Hematopoietic multipotent progenitor cell treated with erythropoietin and hydrocortisone succinate and interleukin-3 and kit ligand, for 4 days (in vitro differentiated cells): ENCODE data around the gene IQSEC1.

ENCODE experiments used
- DNase-seq: peaks from one replicate; pipeline ENCODE4 v3.0.0-alpha.2; 2015

The IQSEC1 gene

GRCh38 chr3:13025778-13026518 lies 47.3 kb downstream of the IQSEC1 start:
- no peak for DNase-seq

GRCh38 chr3:13025090-13025489 lies 48.1 kb downstream of the IQSEC1 start:
- DNase-seq: no peak

GRCh38 chr3:13024765-13025065 lies 48.5 kb downstream of the IQSEC1 start:
- no peak for DNase-seq

GRCh38 chr3:13023971-13024764 lies 49.1 kb downstream of the IQSEC1 start:
- DNase-seq: no peak

- DNase-seq: no peak
These were observed 49.8 kb downstream of the IQSEC1 start for GRCh38 chr3:13023235-13023970.

DNA sequence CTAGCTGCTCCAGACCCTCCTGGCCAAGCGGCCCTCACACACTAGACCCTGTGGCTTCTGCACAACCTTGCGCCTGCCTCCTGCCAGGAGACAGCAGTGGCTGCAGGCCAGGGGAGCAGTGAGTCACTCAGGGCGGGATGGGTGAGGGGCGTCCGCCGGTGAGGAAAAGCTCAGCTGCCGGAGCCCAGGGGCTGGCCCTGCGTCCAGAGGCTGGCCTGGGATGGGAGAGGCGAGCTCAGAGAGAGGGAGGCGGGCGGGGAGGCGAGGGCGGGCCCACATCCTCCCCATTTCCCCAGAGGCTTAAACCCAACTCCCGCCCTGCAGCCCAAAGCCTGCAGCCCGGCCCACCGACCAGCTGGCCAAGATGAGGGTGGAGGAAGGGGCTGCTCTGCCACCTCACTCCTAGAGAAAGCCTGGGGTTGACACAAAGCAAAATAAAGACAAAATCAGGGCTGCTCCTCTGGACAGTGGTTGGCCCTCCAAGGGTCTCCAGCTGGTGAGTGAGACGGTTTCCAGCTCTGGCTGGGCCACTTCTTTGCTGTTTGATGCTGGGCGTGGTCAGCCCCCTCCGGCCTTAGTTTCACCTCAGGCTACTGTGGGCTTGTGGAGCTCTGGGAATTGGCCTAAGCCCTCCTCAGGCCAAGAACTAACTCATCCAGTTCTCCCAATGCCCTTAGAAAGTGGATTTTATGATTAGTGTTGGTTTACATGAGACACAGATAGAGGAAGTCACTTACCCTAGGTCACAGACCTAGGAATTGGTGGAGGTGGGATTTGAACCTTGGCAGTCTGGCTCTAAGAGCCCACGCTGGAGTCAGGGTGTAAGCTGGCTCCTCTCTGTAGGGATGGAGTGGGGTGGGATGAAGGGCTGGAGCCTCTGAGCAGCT lies 50.6 kb downstream of the IQSEC1 start:
- DNase-seq: no peak

DNA sequence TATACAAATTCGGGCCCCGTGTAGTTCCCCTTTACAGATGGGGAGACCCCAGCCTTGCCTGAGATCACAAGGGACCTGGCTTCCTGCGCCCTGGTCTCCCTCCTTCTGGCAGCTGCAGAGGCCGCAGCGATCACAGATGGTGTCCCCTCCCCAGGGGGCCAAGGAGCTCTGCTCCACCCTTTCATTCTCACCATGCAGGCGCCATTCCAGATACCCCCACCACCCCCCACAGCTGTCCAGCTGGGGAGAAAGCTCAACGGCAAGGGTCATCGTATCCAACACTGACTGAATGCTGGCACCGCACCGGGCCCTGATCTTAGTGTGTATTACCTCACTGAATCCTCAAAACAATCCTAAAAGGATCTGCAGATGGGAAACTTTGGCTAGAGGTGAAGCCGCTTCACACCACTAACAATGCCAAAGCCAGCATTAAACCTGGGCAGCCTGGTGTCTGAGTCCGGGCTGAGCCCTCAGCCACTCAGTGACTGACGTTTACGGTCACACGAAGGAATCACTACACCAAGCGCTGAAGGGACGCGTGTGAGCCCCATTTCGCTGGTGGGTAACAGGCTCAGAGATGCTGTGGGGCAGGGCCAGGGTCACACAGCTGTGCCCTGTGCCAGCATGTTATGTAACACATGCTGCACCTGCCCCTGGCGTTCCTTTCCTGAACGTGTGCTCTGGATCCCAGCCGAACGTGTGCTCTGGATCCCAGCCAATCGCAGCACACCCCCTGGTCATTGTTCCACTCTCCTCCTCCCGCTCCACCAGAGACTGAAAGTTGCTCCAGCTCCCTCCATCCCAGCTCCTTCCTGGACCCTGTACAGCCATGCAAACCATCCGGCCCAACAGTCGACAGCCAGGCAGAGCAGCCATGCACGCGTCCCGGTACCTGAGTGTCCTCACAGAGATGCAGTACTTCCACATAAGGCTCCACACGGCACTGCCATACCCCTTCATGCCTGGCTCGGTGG lies 51.8 kb downstream of the IQSEC1 start:
- no peak for DNase-seq

- DNase-seq: no peak
These were observed 53.0 kb downstream of the IQSEC1 start for GRCh38 chr3:13020159-13020750.

GRCh38 chr3:13019243-13020095 lies 53.8 kb downstream of the IQSEC1 start:
- DNase-seq: peak; percentile 51

DNA sequence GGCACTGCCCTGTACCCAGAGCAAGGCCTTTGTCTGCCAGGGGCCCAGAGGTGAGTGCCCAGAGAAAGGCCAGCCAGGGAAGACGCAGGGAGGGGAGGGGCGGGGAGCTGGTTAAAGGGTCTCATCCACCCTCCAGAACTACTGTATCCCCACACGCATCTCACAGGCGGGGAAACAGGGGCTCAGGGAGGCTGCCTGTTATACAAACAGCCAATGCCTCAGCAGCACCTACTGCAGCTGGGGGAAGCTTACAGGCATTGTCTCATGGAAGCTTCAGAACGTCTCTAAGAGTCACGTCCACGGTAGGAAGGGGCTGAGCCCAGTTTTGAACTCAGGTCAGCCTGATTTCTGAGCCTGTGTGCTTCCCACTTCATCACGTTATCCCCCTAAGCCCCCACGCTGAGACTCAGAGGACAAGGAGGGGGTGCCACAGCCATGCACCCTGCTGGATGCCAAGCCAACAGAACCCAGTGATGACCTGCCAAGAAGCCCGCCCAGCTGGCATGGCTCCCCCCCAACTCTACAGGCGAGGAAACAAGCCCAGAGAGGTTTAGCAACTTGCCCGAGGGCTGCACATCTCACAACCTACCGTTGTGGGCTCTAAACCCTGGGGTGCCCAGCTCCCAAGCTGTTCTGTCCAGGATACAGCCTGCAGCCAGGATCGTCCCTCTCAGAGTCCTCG lies 54.5 kb downstream of the IQSEC1 start:
- no peak for DNase-seq

GRCh38 chr3:13018043-13018451 lies 55.2 kb downstream of the IQSEC1 start:
- DNase-seq: peak; percentile 83

- DNase-seq: no peak
These were observed 55.7 kb downstream of the IQSEC1 start for GRCh38 chr3:13017361-13018042.

GRCh38 chr3:13016721-13017255 lies 56.4 kb downstream of the IQSEC1 start:
- DNase-seq: peak; percentile 54

- peak; percentile 85 for DNase-seq
These were observed 57.0 kb downstream of the IQSEC1 start for GRCh38 chr3:13016083-13016720.

DNA sequence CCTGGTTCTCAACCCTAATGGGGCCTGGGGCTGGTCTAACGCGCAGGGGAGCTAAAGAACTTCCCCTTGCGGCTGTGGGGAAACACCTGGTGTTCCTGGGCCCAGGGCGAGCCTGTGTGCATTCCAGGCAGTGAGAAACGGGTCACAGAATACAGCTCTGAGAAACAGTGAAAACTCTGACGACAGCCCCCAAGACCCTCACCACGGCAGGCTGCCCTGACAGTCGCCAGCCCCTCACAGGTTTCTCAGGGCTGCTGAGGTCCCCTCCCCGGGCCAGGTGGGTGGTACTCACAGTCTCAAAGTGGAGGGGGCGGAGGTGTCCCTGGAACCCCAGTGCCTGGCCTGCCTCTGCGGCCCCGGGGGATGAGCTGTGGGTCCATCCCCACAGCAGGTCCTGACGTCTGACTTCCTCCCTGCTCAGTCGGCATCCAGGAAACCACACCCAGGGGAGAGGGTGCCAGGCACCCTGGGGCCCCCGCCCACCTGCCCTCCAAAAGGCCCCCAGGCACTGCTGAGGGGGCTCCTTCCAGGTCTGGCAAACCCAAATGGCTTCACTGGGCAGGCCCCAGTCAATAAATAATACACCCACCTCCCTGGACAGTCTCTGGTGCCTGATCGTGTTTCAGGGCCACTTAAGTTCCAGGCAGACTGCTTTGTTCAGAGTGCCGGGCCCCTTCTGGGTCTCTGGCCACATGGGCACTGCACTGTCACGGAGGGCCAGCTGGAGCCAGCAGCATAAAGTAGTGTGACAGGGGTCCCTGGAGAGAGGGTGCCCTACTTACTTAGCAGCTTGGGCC lies 57.7 kb downstream of the IQSEC1 start:
- DNase-seq: peak; percentile 65

DNA sequence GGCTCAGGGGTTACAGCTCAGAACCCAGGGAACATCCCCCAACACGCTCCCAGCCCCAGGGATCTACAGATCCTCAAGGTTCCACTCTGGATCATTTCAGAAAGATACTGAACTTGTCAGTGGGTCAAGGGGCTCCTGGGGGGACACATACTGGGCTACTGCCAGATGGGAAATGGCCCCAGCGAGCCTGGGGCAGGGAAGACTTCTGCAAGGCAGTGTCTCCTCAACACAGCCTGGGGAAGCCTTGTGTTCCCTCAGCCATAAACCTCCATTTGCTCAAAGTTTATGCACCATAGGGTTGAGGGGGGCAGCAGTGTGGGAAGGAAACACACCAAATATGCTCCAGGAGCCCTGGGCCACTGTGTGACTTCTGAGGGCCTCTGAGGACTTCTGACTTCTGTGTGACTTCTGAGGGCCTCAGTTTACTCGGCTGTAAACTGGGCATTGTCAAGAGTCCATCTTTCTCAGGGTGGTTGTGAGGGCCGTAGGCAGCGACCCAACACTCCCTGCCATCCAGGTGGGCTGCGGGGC lies 58.4 kb downstream of the IQSEC1 start:
- peak; percentile 30 for DNase-seq
